HUES48 (cell line): ENCODE measurements around the gene PCDHGC4.

ENCODE experiments used
- H3K27ac ChIP-seq: one replicate; pipeline ENCODE4 v1.7.0; 2013; ENCODE audit warnings: low read depth, low read length, inconsistent platforms
- H3K27me3 ChIP-seq: 2 replicates; pipeline ENCODE4 v1.6.1; 2013; ENCODE audit warnings: mild to moderate bottlenecking, low read length; ENCODE audit not compliant: control insufficient read depth, insufficient read depth
- H3K36me3 ChIP-seq: 2 replicates; pipeline ENCODE4 v1.6.1; 2013; ENCODE audit warnings: low read length; ENCODE audit not compliant: control insufficient read depth, insufficient read depth
- H3K4me1 ChIP-seq: 2 replicates; pipeline ENCODE4 v1.6.1; 2013; ENCODE audit warnings: mild to moderate bottlenecking, low read length; ENCODE audit not compliant: control insufficient read depth, insufficient read depth
- H3K4me3 ChIP-seq: 2 replicates; pipeline ENCODE4 v1.5.1; 2013; ENCODE audit warnings: mild to moderate bottlenecking, low read depth, low read length
- H3K9ac ChIP-seq: 2 replicates; pipeline ENCODE4 v1.6.1; 2013; ENCODE audit warnings: mild to moderate bottlenecking, low read depth, low read length, moderate library complexity
- H3K9me3 ChIP-seq: 2 replicates; pipeline ENCODE4 v1.6.1; 2013; ENCODE audit warnings: low read length; ENCODE audit not compliant: control insufficient read depth, insufficient read depth

PCDHGC4 gene

DNA sequence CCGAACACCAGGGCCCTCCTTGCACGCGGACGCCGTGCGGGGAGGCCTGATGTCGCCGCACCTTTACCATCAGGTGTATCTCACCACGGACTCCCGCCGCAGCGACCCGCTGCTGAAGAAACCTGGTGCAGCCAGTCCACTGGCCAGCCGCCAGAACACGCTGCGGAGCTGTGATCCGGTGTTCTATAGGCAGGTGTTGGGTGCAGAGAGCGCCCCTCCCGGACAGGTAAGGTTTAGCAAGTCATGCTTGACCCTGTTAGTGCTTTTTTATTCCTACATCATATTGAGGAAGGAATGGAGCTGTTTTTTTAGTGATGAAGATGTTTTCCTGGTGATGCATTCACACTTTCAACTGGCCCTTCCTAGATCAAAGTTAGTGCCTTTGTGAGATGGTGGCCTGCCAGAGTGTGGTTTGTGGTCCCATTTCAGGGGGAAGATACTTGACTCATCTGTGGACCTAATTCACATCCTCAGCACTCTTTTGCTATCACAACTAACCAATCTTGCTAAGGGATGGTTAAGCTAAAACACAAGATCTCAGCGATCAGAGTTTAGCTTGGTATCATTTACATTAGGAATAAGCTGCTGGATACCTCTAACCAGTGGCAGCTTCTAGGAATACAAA lies 6.4 kb upstream of the PCDHGC4 start:
- H3K9me3 ChIP-seq: no peaks in the 10 kb centered on the region; the same call in 1 of the 2 replicates
- no peak overlapping the region for H3K9ac ChIP-seq
- peaks cover 45% of the 10 kb centered on the region for H3K27me3 ChIP-seq
- H3K27ac ChIP-seq: no peak overlapping the region
- H3K4me3 ChIP-seq: no peak overlapping the region
- H3K4me1 ChIP-seq: peaks cover 6% of the 10 kb centered on the region
- no peaks in the 10 kb centered on the region for H3K36me3 ChIP-seq

- no peaks in the 10 kb centered on the region for H3K36me3 ChIP-seq
- no peak overlapping the region for H3K4me3 ChIP-seq
- H3K9ac ChIP-seq: no peak overlapping the region
- peaks cover 17% of the 10 kb centered on the region for H3K4me1 ChIP-seq
- no peaks in the 10 kb centered on the region; the same call in 1 of the 2 replicates for H3K9me3 ChIP-seq
- H3K27me3 ChIP-seq: peaks cover 37% of the 10 kb centered on the region
- no peak overlapping the region for H3K27ac ChIP-seq
Observed at GRCh38 chr5:141479776-141480175, 5.1 kb upstream of the PCDHGC4 start.

- Histone ChIP-seq H3K27me3 (peaks cover 39% of the 10 kb centered on the region), H3K4me1 (peaks cover 18% of the 10 kb centered on the region), H3K27ac (peak overlapping the region; percentile 71), H3K9me3 (no peaks in the 10 kb centered on the region), H3K4me3 (peak overlapping the region; percentile 70), H3K9ac (no peak overlapping the region), H3K36me3 (no peaks in the 10 kb centered on the region)
Observed at GRCh38 chr5:141483902-141484301, 928 bp upstream of the PCDHGC4 start.

- Histone ChIP-seq H3K27ac (peak overlapping the region; percentile 71), H3K4me3 (peak overlapping the region; percentile 70), H3K9ac (no peak overlapping the region), H3K27me3 (peaks cover 43% of the 10 kb centered on the region), H3K36me3 (no peaks in the 10 kb centered on the region), H3K4me1 (peaks cover 18% of the 10 kb centered on the region), H3K9me3 (no peaks in the 10 kb centered on the region)
Observed at GRCh38 chr5:141484310-141484640, 555 bp upstream of the PCDHGC4 start.

DNA sequence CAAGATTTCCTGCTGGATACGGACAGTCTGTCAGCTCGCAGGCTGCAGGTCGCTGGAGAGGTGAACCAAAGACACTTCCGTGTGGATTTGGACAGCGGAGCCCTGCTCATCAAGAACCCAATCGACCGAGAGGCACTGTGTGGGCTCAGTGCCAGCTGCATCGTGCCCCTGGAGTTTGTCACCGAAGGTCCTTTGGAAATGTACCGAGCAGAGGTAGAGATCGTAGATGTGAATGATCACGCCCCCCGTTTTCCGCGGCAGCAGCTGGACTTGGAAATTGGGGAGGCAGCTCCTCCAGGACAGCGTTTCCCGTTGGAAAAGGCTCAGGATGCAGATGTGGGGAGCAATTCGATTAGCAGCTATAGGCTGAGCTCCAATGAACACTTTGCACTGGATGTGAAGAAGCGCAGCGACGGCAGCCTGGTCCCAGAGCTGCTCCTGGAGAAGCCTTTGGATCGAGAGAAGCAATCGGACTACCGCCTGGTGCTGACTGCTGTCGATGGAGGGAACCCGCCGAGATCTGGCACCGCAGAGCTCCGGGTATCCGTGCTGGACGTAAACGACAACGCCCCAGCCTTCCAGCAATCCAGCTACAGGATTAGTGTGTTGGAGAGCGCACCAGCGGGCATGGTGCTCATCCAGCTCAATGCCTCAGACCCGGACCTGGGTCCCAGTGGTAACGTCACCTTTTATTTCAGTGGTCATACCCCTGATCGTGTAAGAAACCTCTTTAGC lies 658 bp downstream of the PCDHGC4 start:
- no peak overlapping the region for H3K9ac ChIP-seq
- H3K4me1 ChIP-seq: peaks cover 18% of the 10 kb centered on the region

GRCh38 chr5:141486091-141486490 lies 1.3 kb downstream of the PCDHGC4 start:
- Histone ChIP-seq H3K27me3 (peaks cover 61% of the 10 kb centered on the region), H3K9ac (no peak overlapping the region), H3K4me3 (no peak overlapping the region), H3K4me1 (peaks cover 19% of the 10 kb centered on the region), H3K36me3 (no peaks in the 10 kb centered on the region), H3K27ac (no peak overlapping the region), H3K9me3 (no peaks in the 10 kb centered on the region)

More for the DNA sequence above, 658 bp downstream of the PCDHGC4 start:
- peaks cover 55% of the 10 kb centered on the region for H3K27me3 ChIP-seq
- no peak overlapping the region for H3K27ac ChIP-seq
- H3K9me3 ChIP-seq: no peaks in the 10 kb centered on the region
- H3K36me3 ChIP-seq: no peaks in the 10 kb centered on the region
- peak overlapping the region; percentile 70 for H3K4me3 ChIP-seq

DNA sequence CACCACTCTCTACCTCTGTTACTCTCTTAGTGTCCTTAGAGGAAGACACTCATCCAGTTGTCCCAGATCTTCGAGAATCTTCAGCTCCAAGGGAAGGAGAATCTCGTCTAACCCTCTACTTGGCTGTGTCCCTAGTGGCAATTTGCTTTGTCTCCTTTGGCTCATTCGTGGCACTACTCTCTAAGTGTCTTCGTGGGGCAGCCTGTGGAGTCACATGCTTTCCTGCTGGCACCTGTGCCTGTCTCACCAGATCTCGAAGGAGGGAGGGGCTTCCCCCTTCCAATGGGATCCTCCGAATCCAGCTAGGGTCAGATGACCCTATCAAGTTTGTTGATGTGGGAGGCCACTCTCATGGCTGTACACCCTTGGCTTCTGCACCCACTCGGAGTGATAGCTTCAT lies 2.3 kb downstream of the PCDHGC4 start:
- H3K27me3 ChIP-seq: peaks cover 72% of the 10 kb centered on the region
- H3K4me1 ChIP-seq: peaks cover 25% of the 10 kb centered on the region
- H3K36me3 ChIP-seq: no peaks in the 10 kb centered on the region
- H3K9me3 ChIP-seq: no peaks in the 10 kb centered on the region
- no peak overlapping the region for H3K27ac ChIP-seq
- no peak overlapping the region for H3K4me3 ChIP-seq
- no peak overlapping the region for H3K9ac ChIP-seq

GRCh38 chr5:141488591-141489561 lies 4.0 kb downstream of the PCDHGC4 start, which contains the start of gene PCDHGC5:
Gene PCDHGC5 (plus strand): TSS chr5:141489081. CDS start chr5:141489241, 160 bp downstream.
- H3K4me1 ChIP-seq: peaks cover 19% of the 10 kb centered on the region
- H3K27me3 ChIP-seq: peaks cover 89% of the 10 kb centered on the region
- H3K27ac ChIP-seq: no peak within 1 kb of the TSS
- H3K9me3 ChIP-seq: no peaks in the 10 kb centered on the region
- H3K36me3 ChIP-seq: no peaks in the 10 kb centered on the region
- H3K4me3 ChIP-seq: no peak within 1 kb of the TSS
- H3K9ac ChIP-seq: no peak within 1 kb of the TSS

- Histone ChIP-seq H3K4me3 (no peak overlapping the region), H3K27ac (no peak overlapping the region), H3K4me1 (peaks cover 20% of the 10 kb centered on the region), H3K36me3 (no peaks in the 10 kb centered on the region), H3K9me3 (no peaks in the 10 kb centered on the region), H3K27me3 (peaks cover 99% of the 10 kb centered on the region), H3K9ac (no peak overlapping the region)
Observed at GRCh38 chr5:141489841-141490240, 5.0 kb downstream of the PCDHGC4 start.

DNA sequence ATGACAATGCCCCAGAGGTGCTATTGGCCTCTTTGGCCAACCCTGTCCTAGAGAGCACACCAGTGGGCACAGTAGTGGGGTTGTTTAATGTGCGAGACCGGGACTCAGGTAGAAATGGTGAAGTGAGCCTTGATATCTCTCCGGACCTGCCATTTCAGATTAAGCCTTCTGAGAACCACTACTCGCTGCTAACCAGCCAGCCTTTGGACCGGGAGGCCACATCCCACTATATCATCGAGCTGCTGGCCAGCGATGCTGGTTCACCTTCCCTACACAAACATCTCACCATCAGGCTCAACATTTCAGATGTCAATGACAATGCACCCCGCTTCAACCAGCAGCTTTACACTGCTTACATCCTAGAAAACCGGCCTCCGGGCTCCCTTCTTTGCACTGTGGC lies 5.4 kb downstream of the PCDHGC4 start:
- H3K4me3 ChIP-seq: no peak overlapping the region
- H3K9ac ChIP-seq: no peak overlapping the region
- H3K27ac ChIP-seq: no peak overlapping the region
- no peaks in the 10 kb centered on the region for H3K36me3 ChIP-seq
- H3K9me3 ChIP-seq: no peaks in the 10 kb centered on the region
- H3K27me3 ChIP-seq: peaks cover 99% of the 10 kb centered on the region
- H3K4me1 ChIP-seq: peaks cover 23% of the 10 kb centered on the region
